Sigmoid colon (tissue), 7 donors: ENCODE results near the gene KLF18. TPM values are rescaled to one million over a fixed set of nuclear protein-coding genes. Genes with fewer than 3 reads are reported as not detected.

Experiments
- DNase-seq: peaks from one replicate; pipeline ENCODE4 v3.0.0-alpha.2; 2019
- H3K27ac ChIP-seq, 4 donors: fragments of 200-600 bp; sonication (generic); one replicate each; pipeline ENCODE4 v1.5.1; 2016 to 2019; ENCODE audit warnings: mild to moderate bottlenecking in 1 of 4
- H3K27me3 ChIP-seq, 3 donors: fragments of 200-600 bp; sonication (generic); one replicate each; pipeline ENCODE4 v1.5.1; 2019; ENCODE audit warnings: mild to moderate bottlenecking in 1 of 3
- H3K36me3 ChIP-seq, 4 donors: fragments of 200-600 bp; sonication (generic); one replicate each; pipeline ENCODE4 v1.5.1; 2016 to 2019
- H3K4me1 ChIP-seq, 4 donors: fragments of 200-600 bp; sonication (generic); one replicate each; pipeline ENCODE4 v1.5.1; 2017 to 2019
- H3K4me3 ChIP-seq, 4 donors: fragments of 200-600 bp; sonication (generic); one replicate each; pipeline ENCODE4 v1.5.1; 2017 to 2019; ENCODE audit warnings: mild to moderate bottlenecking in 2 of 4, moderate library complexity in 1 of 4
- H3K9me3 ChIP-seq, 4 donors: fragments of 200-600 bp in 3 of 4; sonication (generic) in 3 of 4; one replicate each; pipeline versions ENCODE4 v1.5.1 to v1.6.1; 2013 to 2019
- CTCF ChIP-seq, 4 experiments: fragments of 450-650 bp in 3 of 4; fragments of 200-600 bp in 1 of 4; IDR thresholded peaks; one replicate each; pipeline ENCODE4 v1.5.1; 2016 to 2019; ENCODE audit warnings: antibody characterized with exemption in 4 of 4, mild to moderate bottlenecking in 3 of 4, moderate library complexity in 2 of 4
- EP300 ChIP-seq, 4 donors: sonication (generic); formaldehyde crosslinking; IDR thresholded peaks; one replicate each; pipeline ENCODE4 v1.6.1; 2017; ENCODE audit warnings: antibody characterized with exemption in 4 of 4
- POLR2A ChIP-seq, 2 donors: fragments of 450-650 bp; IDR thresholded peaks; one replicate each; pipeline ENCODE4 v1.6.1; 2016; ENCODE audit warnings: antibody characterized with exemption in 2 of 2, mild to moderate bottlenecking in 2 of 2, moderate library complexity in 2 of 2
- POLR2AphosphoS5 ChIP-seq, 4 donors: sonication (generic); formaldehyde crosslinking; IDR thresholded peaks; one replicate each; pipeline ENCODE4 v1.6.1; 2017; ENCODE audit warnings: antibody characterized with exemption in 4 of 4
- WGBS, 2 donors: extraction: QIAGEN DNeasy Blood & Tissue Kit; methylation state at CpG; one replicate each; pipeline ENCODE4 v1.1.7; 2013; 5-methylcytosine and 5-hydroxymethylcytosine counted together
- intact Hi-C: fragments of 100-400 bp; cut with DNase I; formaldehyde crosslinking; loops from one replicate; pipeline ENCODE4 v1.15.1; 2023
- polyA plus RNA-seq, 3 donors: library from polyadenylated mRNA; stranded (reverse); fragments of 200-250 nt; gene quantifications; one replicate each; pipeline ENCODE4 v1.2.3, GENCODE V29; 2013
- total RNA-seq, 4 donors: library from RNA; depleted of rRNA; stranded (reverse); fragments of >200 nt; gene quantifications; one replicate each; pipeline ENCODE4 v1.1.0, GENCODE V29; 2016
- donor health status: healthy with polysubstance abuse.
- donor health status: Bipolar disorder and iron deficiency.
- donor health status: healthy.

KLF18 gene
- total and polyA plus RNA-seq, 7 donors = under 0.01 TPM; not detected in 6

- intact Hi-C loops = no loop called here
- Histone ChIP-seq H3K27ac (no peak overlapping the region), H3K9me3 (no peaks in the 10 kb centered on the region), H3K4me3 (no peak overlapping the region), H3K4me1 (peaks cover 0 to 7% (median 0%) of the 10 kb centered on the region in 4 donors), H3K27me3 (no peaks in the 10 kb centered on the region), H3K36me3 (no peaks in the 10 kb centered on the region)
- WGBS, 2 donors = 20 to 49% methylated on average over 1 of the region's 1 CpG
- TF ChIP-seq EP300 (IDR thresholded peaks at IDR 0.05) (no peak), POLR2AphosphoS5 (IDR thresholded peaks at IDR 0.05) (no peak), POLR2A (IDR thresholded peaks at IDR 0.05) (no peak), CTCF (IDR thresholded peaks at IDR 0.05) (no peak)
- no peak for DNase-seq
Measured at GRCh38 chr1:44151808-44152207, 10.4 kb upstream of the KLF18 start.

- WGBS, 2 donors = 58 to 61% methylated on average over 6 of the region's 6 CpGs
- H3K4me1 ChIP-seq = peaks cover 0 to 7% (median 0%) of the 10 kb centered on the region in 4 donors
- no peaks in the 10 kb centered on the region for H3K9me3 ChIP-seq
- DNase-seq = no peak
- H3K4me3 ChIP-seq = no peak overlapping the region
- no peaks in the 10 kb centered on the region for H3K36me3 ChIP-seq
- H3K27ac ChIP-seq = no peak overlapping the region
- intact Hi-C loops = no loop called here
- no peaks in the 10 kb centered on the region for H3K27me3 ChIP-seq
- no peak for TF ChIP-seq EP300 (IDR thresholded peaks at IDR 0.05)
- TF ChIP-seq POLR2AphosphoS5 (IDR thresholded peaks at IDR 0.05) = no peak
- TF ChIP-seq POLR2A (IDR thresholded peaks at IDR 0.05) = no peak
- TF ChIP-seq CTCF (IDR thresholded peaks at IDR 0.05) = no peak
Measured at GRCh38 chr1:44151332-44151731, 9.9 kb upstream of the KLF18 start.

GRCh38 chr1:44147582-44147981, 6.2 kb upstream of the KLF18 start:
- no peaks in the 10 kb centered on the region for H3K27me3 ChIP-seq
- intact Hi-C loops = no loop called here
- H3K4me3 ChIP-seq = no peak overlapping the region
- TF ChIP-seq EP300 (IDR thresholded peaks at IDR 0.05) = no peak
- no peak for TF ChIP-seq CTCF (IDR thresholded peaks at IDR 0.05)
- TF ChIP-seq POLR2AphosphoS5 (IDR thresholded peaks at IDR 0.05) = no peak
- no peak for TF ChIP-seq POLR2A (IDR thresholded peaks at IDR 0.05)
- no peak for DNase-seq
- no peak overlapping the region for H3K27ac ChIP-seq
- H3K4me1 ChIP-seq = no peaks in the 10 kb centered on the region
- H3K36me3 ChIP-seq = no peaks in the 10 kb centered on the region
- WGBS, 2 donors = 86 to 87% methylated on average over 3 of the region's 3 CpGs
- peaks cover 0 to 7% (median 2%) of the 10 kb centered on the region in 4 donors for H3K9me3 ChIP-seq

GRCh38 chr1:44146536-44147361, 5.3 kb upstream of the KLF18 start:
- DNase-seq = no peak
- intact Hi-C loops = no loop called here
- Histone ChIP-seq H3K27ac (no peak overlapping the region), H3K4me1 (no peaks in the 10 kb centered on the region), H3K4me3 (no peak overlapping the region), H3K36me3 (no peaks in the 10 kb centered on the region), H3K9me3 (peaks cover 0 to 7% (median 2%) of the 10 kb centered on the region in 4 donors), H3K27me3 (no peaks in the 10 kb centered on the region)
- TF ChIP-seq POLR2AphosphoS5 (IDR thresholded peaks at IDR 0.05) (no peak), EP300 (IDR thresholded peaks at IDR 0.05) (no peak), CTCF (IDR thresholded peaks at IDR 0.05) (no peak), POLR2A (IDR thresholded peaks at IDR 0.05) (no peak)
- WGBS, 2 donors = 93% methylated on average over 28 of the region's 28 CpGs
